Prostate gland (tissue), 2 donors: ENCODE results near the gene HSP90AB1. TPM values are rescaled to one million over a fixed set of nuclear protein-coding genes. Genes with fewer than 3 reads are reported as not detected.

Experiments used
- DNase-seq: peaks from one replicate; pipeline ENCODE4 v3.0.0-alpha.2; 2019; ENCODE audit warnings: low spot score
- H3K27ac ChIP-seq, 2 donors: fragments of 200-600 bp; sonication (generic); 2 replicates each; pipeline ENCODE4 v1.5.1; 2017 to 2019
- H3K27me3 ChIP-seq: fragments of 200-600 bp; sonication (generic); replicated peaks from 2 replicates; pipeline ENCODE4 v1.5.1; 2019; ENCODE audit not compliant: insufficient read depth
- H3K36me3 ChIP-seq, 2 donors: fragments of 200-600 bp; sonication (generic); 1 replicate in 1 of 2; 2 replicates in 1 of 2; pipeline versions ENCODE4 v1.5.1 to v1.8.1; 2017 to 2019
- H3K4me1 ChIP-seq: fragments of 200-600 bp; sonication (generic); replicated peaks from 2 replicates; pipeline ENCODE4 v1.5.1; 2019
- H3K4me3 ChIP-seq, 2 donors: fragments of 200-600 bp; sonication (generic); 2 replicates each; pipeline ENCODE4 v1.5.1; 2017 to 2019
- H3K9me3 ChIP-seq: fragments of 200-600 bp; sonication (generic); 2 replicates; pipeline ENCODE4 v1.5.1; 2017
- CTCF ChIP-seq, 4 experiments: fragments of 200-600 bp in 2 of 4; fragments of 450-650 bp in 2 of 4; sonication (generic) in 2 of 4; IDR thresholded peaks; 1 replicate in 3 of 4; 2 replicates in 1 of 4; pipeline ENCODE4 v1.5.1; 2016 to 2019; ENCODE audit warnings: antibody characterized with exemption in 4 of 4, mild to moderate bottlenecking in 2 of 4, moderate library complexity in 2 of 4
- POLR2A ChIP-seq: fragments of 450-650 bp; IDR thresholded peaks from one replicate; pipeline ENCODE4 v1.6.1; 2016; ENCODE audit warnings: antibody characterized with exemption, mild to moderate bottlenecking
- POLR2AphosphoS5 ChIP-seq: sonication (generic); formaldehyde crosslinking; IDR thresholded peaks from one replicate; pipeline ENCODE4 v1.6.1; 2017; ENCODE audit warnings: antibody characterized with exemption
- WGBS: methylation state at CpG from one replicate; pipeline ENCODE4 v1.1.5; 2018; 5-methylcytosine and 5-hydroxymethylcytosine counted together
- intact Hi-C: fragments of 100-400 bp; cut with DNase I; formaldehyde crosslinking; loops from one replicate; pipeline ENCODE4 v1.14.2; 2022
- total RNA-seq, 2 donors: library from RNA; depleted of rRNA; stranded (reverse); fragments of >200 nt; gene quantifications; one replicate each; pipeline ENCODE4 v1.1.0, GENCODE V29; 2016

HSP90AB1 gene
- total RNA-seq, 2 donors from 2014 or later, result 650 to 805 TPM

- no peaks in the 10 kb centered on the region for H3K9me3 ChIP-seq
- H3K27ac ChIP-seq, result no peak overlapping the region
- no peak overlapping the region for H3K4me3 ChIP-seq
- peaks cover 5% of the 10 kb centered on the region for H3K27me3 ChIP-seq
- TF ChIP-seq POLR2AphosphoS5 (no peak), POLR2A (no peak), CTCF (IDR thresholded peaks at IDR 0.05) (no peak)
- intact Hi-C loops, result no loop called here
- H3K4me1 ChIP-seq, result no peaks in the 10 kb centered on the region
- H3K36me3 ChIP-seq, result no peaks in the 10 kb centered on the region
- WGBS, result 64% methylated on average over 8 of the region's 9 CpGs
- DNase-seq, result no peak
Measured at GRCh38 chr6:44278774-44279697, 32.1 kb downstream of the HSP90AB1 start.

GRCh38 chr6:44284121-44284520, 37.2 kb downstream of the HSP90AB1 start:
- Histone ChIP-seq H3K27me3 (no peaks in the 10 kb centered on the region), H3K27ac (no peak overlapping the region), H3K4me1 (no peaks in the 10 kb centered on the region), H3K4me3 (no peak overlapping the region), H3K36me3 (no peaks in the 10 kb centered on the region), H3K9me3 (no peaks in the 10 kb centered on the region)
- intact Hi-C loops, result no loop called here
- DNase-seq, result no peak
- 59% methylated on average over 2 of the region's 2 CpGs for WGBS
- no peak for TF ChIP-seq POLR2AphosphoS5
- TF ChIP-seq CTCF (IDR thresholded peaks at IDR 0.05), result no peak
- no peak for TF ChIP-seq POLR2A

- intact Hi-C loops, result no loop called here
- WGBS, result 66% methylated on average over 4 of the region's 4 CpGs
- no peak overlapping the region for H3K4me3 ChIP-seq
Measured at GRCh38 chr6:44284867-44285266, 38.0 kb downstream of the HSP90AB1 start.

GRCh38 chr6:44285552-44286284, 38.8 kb downstream of the HSP90AB1 start:
- Histone ChIP-seq H3K9me3 (no peaks in the 10 kb centered on the region), H3K4me3 (no peak overlapping the region), H3K27me3 (peaks cover 1% of the 10 kb centered on the region), H3K4me1 (no peaks in the 10 kb centered on the region), H3K36me3 (no peaks in the 10 kb centered on the region), H3K27ac (no peak overlapping the region)
- intact Hi-C loops, result no loop called here
- WGBS, result 77% methylated on average over 25 of the region's 25 CpGs
- TF ChIP-seq CTCF (IDR thresholded peaks at IDR 0.05), result no peak
- no peak for TF ChIP-seq POLR2A
- no peak for TF ChIP-seq POLR2AphosphoS5
- DNase-seq, result no peak

More at GRCh38 chr6:44284867-44285266, 38.0 kb downstream of the HSP90AB1 start:
- Histone ChIP-seq H3K36me3 (no peaks in the 10 kb centered on the region), H3K9me3 (no peaks in the 10 kb centered on the region), H3K4me1 (no peaks in the 10 kb centered on the region), H3K27me3 (no peaks in the 10 kb centered on the region), H3K27ac (no peak overlapping the region)
- DNase-seq, result no peak
- TF ChIP-seq POLR2AphosphoS5, result no peak
- no peak for TF ChIP-seq CTCF (IDR thresholded peaks at IDR 0.05)
- TF ChIP-seq POLR2A, result no peak
